GM18868 (cell line): ENCODE measurements around the gene CHST10.

Source experiments
- ATAC-seq: cut with Tn5 transposase; IDR thresholded peaks from one replicate; pipeline ENCODE4 v1.9.1; 2021; ENCODE audit warnings: mild to moderate bottlenecking, moderate library complexity; ENCODE audit not compliant: unreplicated experiment

Gene CHST10

DNA sequence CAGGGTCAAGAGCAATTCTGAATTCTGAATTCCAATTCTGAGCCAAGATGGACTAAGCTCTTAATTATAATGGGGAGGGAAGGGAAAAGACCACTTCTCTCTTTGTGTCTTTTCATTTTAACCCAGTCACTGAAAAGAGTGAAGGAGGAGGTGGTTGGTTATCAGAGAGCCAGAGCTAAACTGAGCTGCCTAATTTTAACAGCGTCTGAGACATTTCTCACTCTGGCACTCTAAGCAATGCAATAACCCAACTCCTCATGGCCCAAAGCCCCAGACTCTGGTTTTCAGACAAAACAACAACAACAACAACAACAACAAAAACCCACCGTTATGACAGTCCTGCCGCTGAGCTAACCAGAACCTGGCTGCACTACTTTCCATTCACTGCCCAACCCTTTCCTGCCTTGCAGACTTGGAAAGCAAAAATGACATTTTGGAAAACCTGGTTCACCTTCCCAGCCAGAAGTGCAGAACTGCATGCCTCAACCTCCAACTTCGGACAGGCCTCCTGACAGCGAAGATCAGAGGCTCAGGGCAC is 1.0 kb downstream of the CHST10 start:
- ATAC-seq: no peak

- no peak for ATAC-seq
Measured at GRCh38 chr2:100413571-100413970, 3.9 kb downstream of the CHST10 start.

- no peak for ATAC-seq
Measured at GRCh38 chr2:100412881-100413321, 4.6 kb downstream of the CHST10 start.

GRCh38 chr2:100412466-100412865 is 5.0 kb downstream of the CHST10 start:
- ATAC-seq: no peak

GRCh38 chr2:100411841-100412292 is 5.6 kb downstream of the CHST10 start:
- ATAC-seq: no peak

GRCh38 chr2:100409975-100410647 is 7.4 kb downstream of the CHST10 start:
- no peak for ATAC-seq

GRCh38 chr2:100409461-100409860 is 8.0 kb downstream of the CHST10 start:
- ATAC-seq: no peak

DNA sequence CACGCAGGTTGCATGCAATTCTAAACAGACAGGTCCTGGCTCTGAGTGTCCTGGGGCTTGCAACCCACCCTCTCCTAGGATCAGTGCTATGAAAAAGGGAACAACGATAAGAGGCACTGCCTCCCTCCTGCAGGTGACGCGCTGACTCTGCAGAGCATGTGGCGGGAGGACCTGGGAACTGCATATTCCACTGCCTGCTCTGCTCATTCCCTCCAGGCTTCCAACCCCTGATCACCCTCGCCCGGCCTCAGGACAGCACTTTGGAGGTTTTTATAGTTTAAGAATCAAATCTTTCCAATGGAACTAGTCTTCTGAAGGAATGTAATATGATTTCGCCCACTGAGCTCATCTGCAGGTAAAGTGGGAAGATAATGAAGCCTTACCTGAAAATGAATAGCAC is 8.5 kb downstream of the CHST10 start:
- no peak for ATAC-seq

- ATAC-seq: no peak
Measured at GRCh38 chr2:100408104-100408503, 9.4 kb downstream of the CHST10 start.

DNA sequence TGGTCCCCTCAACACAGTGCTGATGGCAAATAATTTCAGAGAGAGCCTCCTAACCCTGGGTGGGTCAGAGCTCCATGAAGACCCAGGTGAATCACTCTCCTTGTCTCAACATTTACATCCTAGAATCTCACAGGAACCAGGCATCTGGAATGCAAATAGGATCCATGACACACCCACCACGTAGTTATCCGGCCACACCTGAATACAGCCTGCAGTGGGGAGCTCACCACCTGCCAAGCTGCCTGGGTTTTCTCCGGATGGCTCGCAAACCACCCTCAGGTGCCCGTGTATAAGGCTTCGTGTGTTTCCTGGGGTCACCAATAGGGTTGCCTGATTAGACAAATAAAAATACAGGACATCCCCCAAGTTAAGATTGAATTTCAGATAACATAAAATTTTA is 9.9 kb downstream of the CHST10 start:
- no peak for ATAC-seq

DNA sequence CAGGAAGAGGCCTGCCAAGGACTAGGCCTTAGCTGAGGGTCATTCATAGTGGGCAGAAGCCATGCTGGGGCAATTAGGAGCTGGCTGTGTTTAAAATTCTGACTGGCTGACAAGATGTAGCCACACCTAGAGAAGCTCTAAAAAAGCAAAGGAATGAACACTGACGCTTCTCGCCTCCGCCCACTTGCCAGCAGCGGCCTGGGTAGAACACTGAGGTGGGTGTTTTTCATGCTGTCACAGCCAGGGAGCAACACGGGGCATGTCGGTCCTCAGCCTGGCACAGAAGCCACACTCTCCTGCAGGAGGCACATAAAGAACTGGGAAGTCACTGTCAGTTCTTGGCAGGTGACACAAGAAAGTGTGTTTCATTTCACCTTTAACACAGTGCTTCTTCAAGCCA is 10.4 kb downstream of the CHST10 start:
- no peak for ATAC-seq

DNA sequence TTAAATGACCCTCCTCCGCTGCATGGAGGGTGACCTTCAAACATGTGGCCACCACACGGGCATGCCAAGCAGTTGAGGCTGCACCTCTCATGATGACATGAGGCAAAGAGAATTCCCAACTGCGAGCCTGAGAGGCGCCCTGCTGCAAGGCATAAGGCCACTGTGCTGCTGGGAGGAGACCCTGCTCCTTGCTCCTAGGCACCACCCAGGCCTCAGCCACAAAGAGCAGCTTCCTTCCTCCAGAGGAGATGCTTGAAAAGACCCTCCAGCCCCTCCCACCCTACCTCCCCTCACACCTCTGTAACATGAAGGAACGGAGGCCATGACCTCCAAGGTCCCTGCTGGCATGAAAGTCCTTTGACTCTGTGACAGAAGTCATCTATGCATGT is 11.4 kb downstream of the CHST10 start:
- ATAC-seq: no peak

GRCh38 chr2:100405403-100406119 is 11.9 kb downstream of the CHST10 start:
- no peak for ATAC-seq

DNA sequence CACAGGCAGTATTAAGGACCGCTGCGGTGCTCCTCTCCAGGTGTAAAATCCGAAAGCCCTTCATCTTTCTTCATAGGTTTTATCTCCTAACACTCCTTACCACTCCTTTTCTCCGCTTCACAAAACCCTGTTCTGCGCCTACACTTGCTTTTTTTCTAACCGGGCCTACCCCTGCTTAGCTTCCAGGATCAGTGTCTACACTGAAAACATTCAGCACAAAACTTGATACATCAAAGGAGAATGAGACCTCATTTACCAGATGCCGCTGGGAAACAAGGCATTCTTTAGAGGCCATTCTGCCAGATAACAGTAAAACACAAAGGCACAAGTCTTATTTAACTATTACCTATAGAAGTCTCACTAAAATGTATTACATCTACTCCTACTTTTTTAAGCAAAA is 13.1 kb downstream of the CHST10 start:
- ATAC-seq: no peak

DNA sequence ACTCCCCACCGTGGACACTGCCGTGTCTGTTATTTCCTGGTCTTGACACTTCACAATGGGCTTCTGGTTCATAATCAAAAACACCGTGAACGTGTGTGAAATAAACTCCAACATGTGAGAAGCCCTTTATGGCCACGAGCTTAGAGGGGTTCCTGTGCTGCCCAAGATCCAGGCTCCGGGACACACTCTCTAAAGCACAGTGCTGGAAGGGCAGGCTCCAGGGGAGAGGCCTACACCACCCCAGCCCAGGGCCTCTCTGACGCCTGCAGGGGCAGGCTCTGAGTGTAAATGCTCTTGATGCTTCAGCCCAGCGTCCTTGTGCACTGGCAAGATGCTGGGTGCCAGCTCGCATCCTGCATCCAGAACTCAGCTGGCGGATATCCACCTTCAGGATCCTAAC is 13.7 kb downstream of the CHST10 start:
- no peak for ATAC-seq

- ATAC-seq: no peak
Measured at GRCh38 chr2:100401268-100401667, 16.2 kb downstream of the CHST10 start.

GRCh38 chr2:100399714-100400113 is 17.8 kb downstream of the CHST10 start:
- ATAC-seq: no peak

- no peak for ATAC-seq
Measured at GRCh38 chr2:100397976-100398375, 19.5 kb downstream of the CHST10 start.

GRCh38 chr2:100397118-100397860 is 20.2 kb downstream of the CHST10 start:
- ATAC-seq: no peak

DNA sequence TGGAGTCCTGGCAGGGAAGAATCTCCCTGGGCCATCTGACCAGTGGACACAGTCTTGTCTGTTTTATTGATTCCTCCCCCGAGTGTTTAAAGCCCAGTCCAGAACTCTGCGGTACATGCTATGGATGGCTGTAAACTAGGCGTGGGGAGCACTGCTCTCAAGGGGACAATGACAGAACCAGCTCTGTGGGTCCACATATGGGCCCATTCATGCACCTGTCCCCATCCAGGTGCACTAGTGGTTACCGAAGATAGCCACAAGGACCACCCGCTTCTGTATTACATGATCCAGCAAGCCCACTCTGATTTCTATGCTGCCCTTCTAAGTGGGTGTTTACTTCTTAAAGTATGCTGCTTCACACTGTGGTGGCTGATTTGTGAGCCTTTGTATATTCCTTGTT is 21.0 kb downstream of the CHST10 start:
- no peak for ATAC-seq

DNA sequence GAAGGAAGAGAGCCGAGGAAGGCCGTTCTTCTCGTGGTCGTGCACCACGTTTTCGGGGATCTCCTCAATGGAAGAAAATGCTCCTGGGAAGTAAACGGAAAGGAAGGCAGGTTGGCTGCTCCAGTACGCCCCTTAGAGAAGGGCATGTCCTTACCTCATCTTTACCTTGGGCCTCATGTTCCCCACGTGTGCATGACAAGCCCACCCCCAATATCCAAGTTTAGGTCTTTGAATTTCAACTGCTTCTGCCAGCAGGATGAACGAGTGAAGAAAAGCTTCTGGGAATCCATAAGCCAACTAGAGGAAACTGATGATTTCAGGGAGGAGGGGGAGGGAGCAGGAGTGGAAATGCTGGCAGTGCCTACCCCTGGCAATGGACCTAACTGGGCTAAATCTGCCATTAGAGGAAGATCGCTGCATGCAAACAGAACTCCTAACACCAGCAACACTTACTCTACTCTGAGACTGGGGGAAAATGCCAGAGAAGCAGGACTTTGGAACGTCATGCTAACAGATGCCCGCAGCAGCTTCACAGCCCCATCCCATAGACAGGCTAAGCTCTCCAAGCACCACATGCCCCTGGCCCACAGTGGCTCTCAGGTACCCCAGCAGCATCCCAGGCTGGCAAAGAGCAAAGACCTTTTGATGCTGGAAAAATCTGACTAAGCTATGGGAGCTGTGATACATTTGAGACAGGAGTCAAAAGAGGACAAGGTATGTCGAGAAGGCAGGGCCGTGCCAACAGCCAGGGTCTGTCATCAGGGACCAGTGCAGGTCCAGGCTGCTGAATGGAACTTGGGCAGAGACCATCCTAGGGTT is 21.7 kb downstream of the CHST10 start:
- no peak for ATAC-seq
